ENCODE results near the gene KRTAP26-1. TPM values are rescaled to one million over a fixed set of nuclear protein-coding genes. Genes with fewer than 3 reads are reported as not detected.

Gene KRTAP26-1
- not detected in 2 replicates for total RNA-seq

GRCh38 chr21:30320215-30320614 is at the start of gene KRTAP26-1:
Gene KRTAP26-1 (minus strand): TSS chr21:30320315. CDS start chr21:30320035, 280 bp downstream.

GRCh38 chr21:30348506-30348905 is 28.4 kb upstream of the KRTAP26-1 start, which contains the start of gene KRTAP23-1:
Gene KRTAP23-1 (minus strand): TSS chr21:30348606. CDS start chr21:30348606, 0 bp downstream.

GRCh38 chr21:30337276-30337744 is 17.2 kb upstream of the KRTAP26-1 start, which contains the start of gene KRTAP27-1:
Gene KRTAP27-1 (minus strand): TSS chr21:30337694. CDS start chr21:30337668, 26 bp downstream.

GRCh38 chr21:30289215-30289614 is 30.9 kb downstream of the KRTAP26-1 start, which contains the start of gene KRTAP25-1:
Gene KRTAP25-1 (minus strand): TSS chr21:30289514. CDS start chr21:30289490, 24 bp downstream.

GRCh38 chr21:30282850-30283249 is 37.3 kb downstream of the KRTAP26-1 start, which contains the start of gene KRTAP24-1:
Gene KRTAP24-1 (minus strand): TSS chr21:30282950. CDS start chr21:30282932, 18 bp downstream.

Other genes with a start within 250 kb of the KRTAP26-1 start
- gene CLDN17, start 153.5 kb downstream of the KRTAP26-1 start, total RNA-seq, result not detected in 2 replicates
- not detected in 2 replicates for gene CLDN8, start 104.2 kb downstream of the KRTAP26-1 start, total RNA-seq
- gene KRTAP24-1, start 37.4 kb downstream of the KRTAP26-1 start, total RNA-seq, result not detected in 2 replicates
- gene KRTAP25-1, start 30.8 kb downstream of the KRTAP26-1 start, total RNA-seq, result not detected in 2 replicates
- not detected in 2 replicates for gene KRTAP27-1, start 17.4 kb upstream of the KRTAP26-1 start, total RNA-seq
- not detected in 2 replicates for gene KRTAP23-1, start 28.3 kb upstream of the KRTAP26-1 start, total RNA-seq
- gene KRTAP13-2, start 52.0 kb upstream of the KRTAP26-1 start, total RNA-seq, result not detected in 2 replicates
- gene KRTAP13-1, start 75.7 kb upstream of the KRTAP26-1 start, total RNA-seq, result not detected in 2 replicates
- not detected in 2 replicates for gene KRTAP13-3, start 105.6 kb upstream of the KRTAP26-1 start, total RNA-seq
- not detected in 2 replicates for gene KRTAP13-4, start 109.9 kb upstream of the KRTAP26-1 start, total RNA-seq
- gene KRTAP15-1, start 120.0 kb upstream of the KRTAP26-1 start, total RNA-seq, result not detected in 2 replicates
- gene KRTAP19-1, start 160.1 kb upstream of the KRTAP26-1 start, total RNA-seq, result not detected in 2 replicates
- not detected in 2 replicates for gene KRTAP19-2, start 167.1 kb upstream of the KRTAP26-1 start, total RNA-seq
- not detected in 2 replicates for gene KRTAP19-3, start 171.7 kb upstream of the KRTAP26-1 start, total RNA-seq
- not detected in 2 replicates for gene KRTAP19-4, start 176.8 kb upstream of the KRTAP26-1 start, total RNA-seq
- not detected in 2 replicates for gene KRTAP19-5, start 181.8 kb upstream of the KRTAP26-1 start, total RNA-seq
- gene KRTAP19-6, start 221.5 kb upstream of the KRTAP26-1 start, total RNA-seq, result not detected in 2 replicates
- not detected in 2 replicates for gene KRTAP19-7, start 241.0 kb upstream of the KRTAP26-1 start, total RNA-seq